ENCODE results near the gene NTMT1.

Gene NTMT1, protein sequence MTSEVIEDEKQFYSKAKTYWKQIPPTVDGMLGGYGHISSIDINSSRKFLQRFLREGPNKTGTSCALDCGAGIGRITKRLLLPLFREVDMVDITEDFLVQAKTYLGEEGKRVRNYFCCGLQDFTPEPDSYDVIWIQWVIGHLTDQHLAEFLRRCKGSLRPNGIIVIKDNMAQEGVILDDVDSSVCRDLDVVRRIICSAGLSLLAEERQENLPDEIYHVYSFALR

GRCh38 chr9:129626079-129626624 is at the start of gene NTMT1:
TSS of gene NTMT1 (plus strand) at chr9:129626163. CDS start at chr9:129632704, 6,541 bp downstream.
- TF ChIP-seq, protein P1, sequence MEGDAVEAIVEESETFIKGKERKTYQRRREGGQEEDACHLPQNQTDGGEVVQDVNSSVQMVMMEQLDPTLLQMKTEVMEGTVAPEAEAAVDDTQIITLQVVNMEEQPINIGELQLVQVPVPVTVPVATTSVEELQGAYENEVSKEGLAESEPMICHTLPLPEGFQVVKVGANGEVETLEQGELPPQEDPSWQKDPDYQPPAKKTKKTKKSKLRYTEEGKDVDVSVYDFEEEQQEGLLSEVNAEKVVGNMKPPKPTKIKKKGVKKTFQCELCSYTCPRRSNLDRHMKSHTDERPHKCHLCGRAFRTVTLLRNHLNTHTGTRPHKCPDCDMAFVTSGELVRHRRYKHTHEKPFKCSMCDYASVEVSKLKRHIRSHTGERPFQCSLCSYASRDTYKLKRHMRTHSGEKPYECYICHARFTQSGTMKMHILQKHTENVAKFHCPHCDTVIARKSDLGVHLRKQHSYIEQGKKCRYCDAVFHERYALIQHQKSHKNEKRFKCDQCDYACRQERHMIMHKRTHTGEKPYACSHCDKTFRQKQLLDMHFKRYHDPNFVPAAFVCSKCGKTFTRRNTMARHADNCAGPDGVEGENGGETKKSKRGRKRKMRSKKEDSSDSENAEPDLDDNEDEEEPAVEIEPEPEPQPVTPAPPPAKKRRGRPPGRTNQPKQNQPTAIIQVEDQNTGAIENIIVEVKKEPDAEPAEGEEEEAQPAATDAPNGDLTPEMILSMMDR (IDR thresholded peaks at IDR 0.05; ENCODE audit: borderline replicate concordance, insufficient read depth, low read depth, low read length) = no peak
- H3K4me3 ChIP-seq (ENCODE audit: low read depth, low read length) = peak within 1 kb of the TSS; percentile 90

DNA sequence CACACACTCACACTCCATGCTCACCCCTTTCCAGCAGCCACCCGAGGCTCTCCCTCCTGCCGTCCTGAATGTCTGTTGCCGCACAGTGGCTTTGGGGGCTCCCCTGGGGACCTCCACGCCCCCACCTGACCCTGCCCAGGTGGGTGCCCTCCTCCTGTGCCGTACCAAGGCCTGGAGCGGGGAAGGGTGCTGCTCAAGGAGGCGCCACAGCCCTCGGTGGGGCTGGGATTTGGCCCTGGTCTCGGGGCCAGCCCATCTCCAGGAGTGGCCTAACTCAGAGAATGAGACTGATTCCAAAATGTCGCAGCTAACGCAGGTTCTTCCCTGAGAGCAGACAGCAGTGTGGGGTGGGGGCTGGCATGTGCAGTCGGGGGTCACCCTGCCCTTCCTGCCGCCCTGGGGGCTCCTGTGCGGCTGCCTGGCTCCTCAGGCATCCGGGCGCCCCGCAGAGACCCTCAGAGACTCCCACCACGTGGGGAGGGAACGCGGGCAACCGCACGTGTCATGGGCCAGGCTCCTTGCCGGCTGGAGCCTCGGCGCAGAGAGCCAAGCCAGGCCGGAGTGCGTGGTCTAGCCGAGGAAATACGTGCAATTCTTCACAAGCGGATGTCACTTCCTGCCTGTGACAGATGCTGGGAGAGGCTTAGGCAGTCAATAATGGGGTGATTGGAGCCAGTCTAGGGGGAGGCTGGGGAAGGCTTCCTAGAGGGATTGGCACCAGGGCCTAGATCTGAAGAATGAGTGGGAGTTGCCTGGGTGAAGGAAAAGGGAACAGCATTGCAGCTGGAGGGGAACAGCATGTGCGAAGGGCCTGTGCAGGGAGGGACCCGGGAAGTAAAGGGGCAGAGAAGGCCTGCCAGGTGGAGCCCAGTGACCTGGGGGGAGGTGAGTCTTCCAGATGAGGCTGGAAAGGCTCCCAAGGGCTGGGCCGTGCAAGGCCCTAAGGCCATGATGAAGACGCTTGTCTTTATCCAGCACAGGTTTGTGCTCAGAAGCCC is 49.1 kb upstream of the NTMT1 start:
- TF ChIP-seq, protein P1 (IDR thresholded peaks at IDR 0.05; ENCODE audit: borderline replicate concordance, insufficient read depth, low read depth, low read length) = no peak
- no peak overlapping the region for H3K4me3 ChIP-seq (ENCODE audit: low read depth, low read length)

GRCh38 chr9:129579294-129579693 is 46.7 kb upstream of the NTMT1 start:
- TF ChIP-seq, protein P1 (IDR thresholded peaks at IDR 0.05; ENCODE audit: borderline replicate concordance, insufficient read depth, low read depth, low read length) = no peak
- H3K4me3 ChIP-seq (ENCODE audit: low read depth, low read length) = no peak overlapping the region

- peak overlapping the region; percentile 12 for H3K4me3 ChIP-seq (ENCODE audit: low read depth, low read length)
- TF ChIP-seq, protein P1 (IDR thresholded peaks at IDR 0.05; ENCODE audit: borderline replicate concordance, insufficient read depth, low read depth, low read length) = no peak
Measured at GRCh38 chr9:129580211-129580915, 45.6 kb upstream of the NTMT1 start.

- TF ChIP-seq, protein P1 (IDR thresholded peaks at IDR 0.05; ENCODE audit: borderline replicate concordance, insufficient read depth, low read depth, low read length) = no peak
- no peak overlapping the region for H3K4me3 ChIP-seq (ENCODE audit: low read depth, low read length)
Measured at GRCh38 chr9:129581505-129582189, 44.3 kb upstream of the NTMT1 start.

- H3K4me3 ChIP-seq (ENCODE audit: low read depth, low read length) = no peak overlapping the region
- TF ChIP-seq, protein P1 (IDR thresholded peaks at IDR 0.05; ENCODE audit: borderline replicate concordance, insufficient read depth, low read depth, low read length) = no peak
Measured at GRCh38 chr9:129582855-129583254, 43.1 kb upstream of the NTMT1 start.
